OCI-LY7 (cell line): ENCODE measurements around the gene UROS. TPM values are rescaled to one million over a fixed set of nuclear protein-coding genes. Genes with fewer than 3 reads are reported as not detected.

Source experiments
- BruUV-seq: library from RNA; stranded (reverse); fragments of 400-500 nt; replicated peaks from 2 replicates; lab custom pipeline; 2021; lab: Mats Ljungman, UMichigan
- CTCF ChIA-PET: fragments of 300-600 bp; sonication (Branson Sonifier 250); formaldehyde crosslinking; loops from one replicate; lab custom pipeline; 2022; ENCODE audit warnings: antibody characterized with exemption; ENCODE audit not compliant: unreplicated experiment; lab: Charles Lee
- POLR2A ChIA-PET: fragments of 300-600 bp; sonication (Branson Sonifier 250); formaldehyde crosslinking; loops from one replicate; lab custom pipeline; 2022; ENCODE audit warnings: antibody characterized with exemption; lab: Charles Lee
- DNase-seq: peaks from one replicate; pipeline ENCODE4 v3.0.0-alpha.2; 2015; ENCODE audit warnings: low spot score
- H2AFZ ChIP-seq: fragments of 200-600 bp; sonication (generic), shearing (Covaris generic); 2 replicates; pipeline ENCODE4 v1.6.1; 2014; ENCODE audit warnings: mild to moderate bottlenecking, antibody characterized with exemption, low read length, moderate library complexity
- H3K27ac ChIP-seq: fragments of 200-600 bp; sonication (generic); 2 replicates; pipeline ENCODE4 v1.5.1; 2014; ENCODE audit warnings: mixed run types, low read depth, mild to moderate bottlenecking, moderate library complexity, low read length, inconsistent platforms; ENCODE audit not compliant: poor library complexity, severe bottlenecking
- H3K36me3 ChIP-seq: fragments of 200-600 bp; sonication (generic); 2 replicates; pipeline ENCODE4 v1.6.1; 2014; ENCODE audit warnings: mild to moderate bottlenecking, antibody characterized with exemption, low read length, moderate library complexity, mixed read lengths; ENCODE audit not compliant: insufficient read depth
- H3K4me1 ChIP-seq: fragments of 200-600 bp; sonication (generic); 2 replicates; pipeline ENCODE4 v1.5.1; 2014; ENCODE audit warnings: mild to moderate bottlenecking, low read length; ENCODE audit not compliant: insufficient read depth, poor library complexity, severe bottlenecking
- H3K4me2 ChIP-seq: fragments of 200-600 bp; sonication (generic); 2 replicates; pipeline ENCODE4 v1.6.1; 2014; ENCODE audit warnings: mild to moderate bottlenecking, low read length
- H3K4me3 ChIP-seq: fragments of 200-600 bp; sonication (generic); 2 replicates; pipeline ENCODE4 v1.5.1; 2014; ENCODE audit warnings: mild to moderate bottlenecking, low read depth, low read length; ENCODE audit not compliant: poor library complexity, severe bottlenecking
- H3K79me2 ChIP-seq: fragments of 200-600 bp; sonication (generic); 2 replicates; pipeline ENCODE4 v1.6.1; 2016; ENCODE audit warnings: low read depth, mild to moderate bottlenecking, low read length, moderate library complexity, mixed read lengths; ENCODE audit not compliant: insufficient read depth
- H3K9me2 ChIP-seq: fragments of 200-600 bp; sonication (generic); 2 replicates; pipeline ENCODE4 v1.6.1; 2016; ENCODE audit warnings: mild to moderate bottlenecking, low read length, mixed read lengths; ENCODE audit not compliant: insufficient read depth
- H3K9me3 ChIP-seq: fragments of 200-600 bp; sonication (generic); 2 replicates; pipeline ENCODE4 v1.6.1; 2014; ENCODE audit warnings: mild to moderate bottlenecking, mixed run types, low read length, mixed read lengths
- H4K20me1 ChIP-seq: fragments of 200-600 bp; sonication (generic); 2 replicates; pipeline ENCODE4 v1.6.1; 2014; ENCODE audit warnings: mild to moderate bottlenecking, antibody characterized with exemption, low read length, moderate library complexity, mixed read lengths; ENCODE audit not compliant: insufficient read depth
- EZH2phosphoT487 ChIP-seq: fragments of 200-600 bp; sonication (generic); IDR thresholded peaks from 2 replicates; pipeline ENCODE4 v1.6.1; 2018; ENCODE audit warnings: low read depth, borderline replicate concordance, mild to moderate bottlenecking, mixed run types, antibody characterized with exemption, low read length, moderate library complexity, mixed read lengths
- intact Hi-C: fragments of 100-400 bp; cut with micrococcal nuclease; formaldehyde crosslinking; loops from one replicate; pipeline ENCODE4 v1.10.0; 2022; ENCODE audit not compliant: unreplicated experiment
- total RNA-seq, 2 experiments: library from RNA; depleted of rRNA in 1 of 2; stranded (reverse); fragments of >200 nt in 1 of 2; shearing (Covaris generic) in 1 of 2; gene quantifications; 2 replicates each; pipeline ENCODE4 v1.2.3, GENCODE V29; 2014 to 2022
- TF ChIP-seq, protein P1 (sequence below): fragments of 200-600 bp; sonication (generic); conservative IDR thresholded peaks from 2 replicates; pipeline ENCODE4 v1.5.1; 2014; ENCODE audit warnings: mild to moderate bottlenecking, antibody characterized with exemption, low read length, moderate library complexity, mixed read lengths

Gene UROS
- total RNA-seq, 2 experiments from 2014 or later: 37.3 to 44.5 TPM

DNA sequence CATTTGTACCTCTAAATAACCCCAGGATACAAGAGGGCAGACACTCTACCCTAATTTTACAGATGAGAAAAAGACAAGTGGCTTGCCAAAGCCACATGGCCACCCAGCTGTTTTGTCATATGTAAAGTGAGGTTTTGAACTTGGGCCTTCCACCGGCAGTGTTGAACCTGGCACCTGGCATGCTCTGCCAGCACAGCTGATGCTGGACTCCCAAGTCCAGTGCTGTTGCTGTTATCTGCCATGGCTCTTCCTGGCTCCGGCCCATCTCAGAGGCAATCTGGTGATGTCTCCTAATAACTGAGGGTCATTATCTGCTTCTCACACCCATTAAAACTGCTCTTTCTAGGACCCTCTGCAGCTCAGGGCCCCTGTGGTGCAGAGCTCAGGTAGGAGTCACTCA lies 25.3 kb upstream of the UROS start:
- Histone ChIP-seq H3K36me3 (no peaks in the 10 kb centered on the region), H3K79me2 (no peaks in the 10 kb centered on the region), H2AFZ (no peak overlapping the region), H3K4me2 (no peak overlapping the region), H3K27ac (no peak overlapping the region), H3K4me1 (no peaks in the 10 kb centered on the region), H3K9me3 (no peaks in the 10 kb centered on the region), H4K20me1 (no peaks in the 10 kb centered on the region), H3K9me2 (no peaks in the 10 kb centered on the region), H3K4me3 (no peak overlapping the region)
- CTCF ChIA-PET: interaction anchor here (0.6 kb wide), 1 partner anchor 841 kb away, joined by 3 read pairs; no protein-coding TSS in a partner anchor
- POLR2A ChIA-PET: interaction anchor here (0.6 kb wide), 1 partner anchor 9 kb away, joined by 3 read pairs; no protein-coding TSS in a partner anchor
- no peak for DNase-seq
- intact Hi-C loops: no loop called here
- TF ChIP-seq EZH2phosphoT487: no peak
- TF ChIP-seq, protein P1, sequence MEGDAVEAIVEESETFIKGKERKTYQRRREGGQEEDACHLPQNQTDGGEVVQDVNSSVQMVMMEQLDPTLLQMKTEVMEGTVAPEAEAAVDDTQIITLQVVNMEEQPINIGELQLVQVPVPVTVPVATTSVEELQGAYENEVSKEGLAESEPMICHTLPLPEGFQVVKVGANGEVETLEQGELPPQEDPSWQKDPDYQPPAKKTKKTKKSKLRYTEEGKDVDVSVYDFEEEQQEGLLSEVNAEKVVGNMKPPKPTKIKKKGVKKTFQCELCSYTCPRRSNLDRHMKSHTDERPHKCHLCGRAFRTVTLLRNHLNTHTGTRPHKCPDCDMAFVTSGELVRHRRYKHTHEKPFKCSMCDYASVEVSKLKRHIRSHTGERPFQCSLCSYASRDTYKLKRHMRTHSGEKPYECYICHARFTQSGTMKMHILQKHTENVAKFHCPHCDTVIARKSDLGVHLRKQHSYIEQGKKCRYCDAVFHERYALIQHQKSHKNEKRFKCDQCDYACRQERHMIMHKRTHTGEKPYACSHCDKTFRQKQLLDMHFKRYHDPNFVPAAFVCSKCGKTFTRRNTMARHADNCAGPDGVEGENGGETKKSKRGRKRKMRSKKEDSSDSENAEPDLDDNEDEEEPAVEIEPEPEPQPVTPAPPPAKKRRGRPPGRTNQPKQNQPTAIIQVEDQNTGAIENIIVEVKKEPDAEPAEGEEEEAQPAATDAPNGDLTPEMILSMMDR: no peak
- no TSS peak for BruUV-seq

GRCh38 chr10:125846894-125847293 lies 23.8 kb upstream of the UROS start:
- intact Hi-C loops: no loop called here
- Histone ChIP-seq H2AFZ (no peak overlapping the region), H3K9me2 (no peaks in the 10 kb centered on the region), H3K4me3 (no peak overlapping the region), H4K20me1 (no peaks in the 10 kb centered on the region), H3K4me2 (no peak overlapping the region), H3K27ac (no peak overlapping the region), H3K36me3 (peaks cover 8% of the 10 kb centered on the region; the same call in 1 of the 2 replicates), H3K79me2 (no peaks in the 10 kb centered on the region), H3K9me3 (no peaks in the 10 kb centered on the region), H3K4me1 (no peaks in the 10 kb centered on the region)
- ChIA-PET CTCF (no interaction called here), POLR2A (interaction anchor here (1.2 kb wide), 1 partner anchor 9 kb away, joined by 6 read pairs; no protein-coding TSS in a partner anchor)
- BruUV-seq: no TSS peak
- TF ChIP-seq EZH2phosphoT487: no peak
- TF ChIP-seq, protein P1: no peak
- no peak for DNase-seq

GRCh38 chr10:125845617-125846016 lies 22.6 kb upstream of the UROS start:
- BruUV-seq: no TSS peak

More at GRCh38 chr10:125845617-125846016, 22.6 kb upstream of the UROS start:
- no peak overlapping the region for H3K4me3 ChIP-seq
- intact Hi-C loops: no loop called here
- POLR2A ChIA-PET: interaction anchor here (0.6 to 1.2 kb wide), 2 partner anchors 10 to 52 kb away, joined by 5 to 6 read pairs; no protein-coding TSS in a partner anchor
- H3K36me3 ChIP-seq: peaks cover 21% of the 10 kb centered on the region
- no peaks in the 10 kb centered on the region for H3K79me2 ChIP-seq
- no peaks in the 10 kb centered on the region for H3K9me2 ChIP-seq
- no peaks in the 10 kb centered on the region for H3K9me3 ChIP-seq
- no peak for DNase-seq
- H3K27ac ChIP-seq: no peak overlapping the region
- no peak overlapping the region for H3K4me2 ChIP-seq
- no peak overlapping the region for H2AFZ ChIP-seq
- CTCF ChIA-PET: no interaction called here
- TF ChIP-seq EZH2phosphoT487: no peak
- TF ChIP-seq, protein P1: no peak
- H4K20me1 ChIP-seq: no peaks in the 10 kb centered on the region
- no peaks in the 10 kb centered on the region for H3K4me1 ChIP-seq
